ENCODE data around the gene COL9A3.

COL9A3 gene

GRCh38 chr20:62802026-62802712 is 14.7 kb upstream of the COL9A3 start:
- H3K4me3 ChIP-seq (replicated peaks; ENCODE audit: low read depth, low read length) = no peak overlapping the region
- no peak for TF ChIP-seq CTCF (IDR thresholded peaks at IDR 0.05; ENCODE audit: low read length, missing control alignments)
- no peak for DNase-seq (ENCODE audit: low read depth)

- DNase-seq (ENCODE audit: low read depth) = no peak
- no peak for TF ChIP-seq CTCF (IDR thresholded peaks at IDR 0.05; ENCODE audit: low read length, missing control alignments)
- peak overlapping the region; percentile 72 for H3K4me3 ChIP-seq (replicated peaks; ENCODE audit: low read depth, low read length)
Measured at GRCh38 chr20:62804021-62804626, 12.7 kb upstream of the COL9A3 start.

GRCh38 chr20:62804627-62805154 is 12.2 kb upstream of the COL9A3 start, which contains the start of gene OGFR:
Gene OGFR (plus strand): TSS chr20:62804835. CDS start chr20:62804860, 25 bp downstream.
- peak; percentile 47 for DNase-seq (ENCODE audit: low read depth)
- H3K4me3 ChIP-seq (replicated peaks; ENCODE audit: low read depth, low read length) = peak within 1 kb of the TSS; percentile 72
- TF ChIP-seq CTCF (IDR thresholded peaks at IDR 0.05; ENCODE audit: low read length, missing control alignments) = no peak

GRCh38 chr20:62805155-62805710 is 11.6 kb upstream of the COL9A3 start:
- TF ChIP-seq CTCF (IDR thresholded peaks at IDR 0.05; ENCODE audit: low read length, missing control alignments) = no peak
- H3K4me3 ChIP-seq (replicated peaks; ENCODE audit: low read depth, low read length) = peak overlapping the region; percentile 72
- no peak for DNase-seq (ENCODE audit: low read depth)

GRCh38 chr20:62805711-62806382 is 11.0 kb upstream of the COL9A3 start:
- no peak for DNase-seq (ENCODE audit: low read depth)
- TF ChIP-seq CTCF (IDR thresholded peaks at IDR 0.05; ENCODE audit: low read length, missing control alignments) = no peak
- peak overlapping the region; percentile 72 for H3K4me3 ChIP-seq (replicated peaks; ENCODE audit: low read depth, low read length)

- no peak for DNase-seq (ENCODE audit: low read depth)
- H3K4me3 ChIP-seq (replicated peaks; ENCODE audit: low read depth, low read length) = peak overlapping the region; percentile 72
- no peak for TF ChIP-seq CTCF (IDR thresholded peaks at IDR 0.05; ENCODE audit: low read length, missing control alignments)
Measured at GRCh38 chr20:62806383-62807050, 10.3 kb upstream of the COL9A3 start.
